SHP77 (cell line): ENCODE results near the gene ARL8B.
"Not testable (repeated sequence)": the region's sequence is repeated elsewhere in the genome, so short reads cannot be mapped to it uniquely, and the experiment has no call there.

Experiments used
- DNase-seq, 2 experiments: peaks; one replicate each; lab custom pipeline; 2025; lab: John Stamatoyannopoulos, UW

The ARL8B gene

DNA sequence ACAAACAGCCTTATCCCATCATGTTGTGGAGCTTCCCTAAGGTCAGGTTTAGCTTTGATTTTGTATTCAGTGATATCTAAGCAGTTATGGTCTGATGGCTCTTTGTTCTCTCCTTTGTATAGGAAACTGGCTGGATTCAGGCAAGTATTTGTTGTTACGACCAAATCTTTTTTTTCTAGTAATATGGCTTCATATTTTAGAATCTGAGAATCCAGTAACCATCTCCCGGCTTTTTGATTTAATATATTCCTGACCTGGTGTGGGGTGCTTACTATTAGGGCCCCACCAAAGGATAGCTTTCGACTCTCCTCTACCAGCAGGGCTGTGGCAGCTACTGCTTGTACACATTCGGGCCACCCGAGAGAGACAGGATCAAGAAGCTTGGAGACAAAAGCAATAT lies 23.0 kb downstream of the ARL8B start:
- DNase-seq = no peak

DNA sequence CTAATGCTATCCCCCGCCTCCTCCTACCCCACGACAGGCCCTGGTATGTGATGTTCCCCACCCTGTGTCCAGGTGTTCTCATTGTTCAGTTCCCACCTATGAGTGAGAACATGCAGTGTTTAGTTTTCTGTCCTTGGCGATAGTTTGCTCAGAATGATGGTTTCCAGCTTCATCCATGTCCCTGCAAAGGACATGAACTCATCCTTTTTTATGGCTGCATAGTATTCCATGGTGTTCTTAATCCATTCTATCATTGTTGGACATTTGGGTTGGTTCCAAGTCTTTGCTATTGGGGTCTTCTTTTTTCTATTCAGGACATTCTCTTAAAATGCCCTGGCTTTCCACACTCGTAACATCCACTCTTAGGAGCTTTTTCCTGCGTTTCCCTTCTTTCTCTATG lies 25.1 kb downstream of the ARL8B start:
- DNase-seq = not testable (repeated sequence)

DNA sequence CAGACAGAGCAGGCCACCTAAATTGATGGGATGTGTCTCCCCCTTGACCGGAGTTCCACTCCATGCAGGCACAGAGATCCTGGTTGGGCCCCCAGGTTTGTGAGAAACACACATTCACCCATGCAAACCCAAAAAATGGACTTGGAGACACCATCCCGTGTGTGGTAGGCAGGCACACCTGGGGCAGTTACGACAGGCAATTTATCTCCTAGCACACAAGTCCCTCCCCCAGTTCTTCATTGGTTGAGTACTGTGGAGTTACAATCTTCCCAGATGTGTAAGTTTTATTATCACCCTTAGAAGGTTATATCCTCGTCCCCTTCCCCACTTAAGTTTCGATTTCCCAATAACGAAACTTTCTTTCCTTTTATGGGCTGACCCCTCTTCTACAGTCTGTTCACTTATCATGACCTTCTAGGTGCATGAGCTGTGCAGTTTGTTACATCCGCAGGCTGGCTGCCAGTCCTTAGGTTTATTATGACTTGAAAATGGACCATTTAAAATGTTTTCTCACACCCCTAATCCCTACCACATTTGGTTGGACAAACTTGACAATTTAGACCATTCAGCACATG lies 27.3 kb downstream of the ARL8B start:
- no peak for DNase-seq

DNA sequence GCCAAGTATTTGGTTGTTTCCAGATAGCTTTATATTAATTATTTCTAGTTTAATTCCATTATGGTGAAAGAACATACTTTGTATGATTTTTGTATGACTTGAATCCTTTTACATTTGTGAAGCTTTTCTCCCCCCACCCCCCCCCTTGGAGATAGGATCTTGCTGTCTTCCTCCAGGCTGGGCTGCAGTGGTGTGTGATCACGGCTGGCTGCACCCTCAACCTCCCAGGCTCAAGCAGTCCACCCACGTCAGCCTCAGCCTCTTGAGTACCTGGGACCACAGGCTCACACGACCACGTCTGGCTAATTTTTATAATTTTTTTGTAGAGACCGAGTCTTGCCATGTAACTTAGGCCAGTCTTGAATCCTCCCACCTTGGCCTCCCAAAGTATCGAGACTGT lies 29.5 kb downstream of the ARL8B start:
- DNase-seq = no peak

DNA sequence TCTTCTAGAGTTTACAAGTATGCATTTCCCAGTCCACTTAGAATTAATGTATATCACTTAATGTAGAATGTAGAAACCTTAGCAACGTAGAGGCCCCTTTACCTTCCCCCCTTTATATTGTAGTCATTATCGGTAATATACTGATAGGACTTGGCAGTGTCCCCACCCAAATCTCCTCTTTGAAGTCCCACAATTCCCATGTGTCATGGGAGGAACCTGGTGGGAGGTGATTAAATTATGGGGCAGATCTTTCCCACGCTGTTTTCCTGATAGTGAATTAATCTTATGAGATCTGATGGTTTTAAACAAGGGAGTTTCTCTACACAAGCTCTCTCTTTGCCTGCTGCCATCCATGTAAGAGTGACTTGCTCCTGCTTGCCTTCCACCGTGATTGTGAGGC lies 31.0 kb downstream of the ARL8B start:
- no peak for DNase-seq

DNA sequence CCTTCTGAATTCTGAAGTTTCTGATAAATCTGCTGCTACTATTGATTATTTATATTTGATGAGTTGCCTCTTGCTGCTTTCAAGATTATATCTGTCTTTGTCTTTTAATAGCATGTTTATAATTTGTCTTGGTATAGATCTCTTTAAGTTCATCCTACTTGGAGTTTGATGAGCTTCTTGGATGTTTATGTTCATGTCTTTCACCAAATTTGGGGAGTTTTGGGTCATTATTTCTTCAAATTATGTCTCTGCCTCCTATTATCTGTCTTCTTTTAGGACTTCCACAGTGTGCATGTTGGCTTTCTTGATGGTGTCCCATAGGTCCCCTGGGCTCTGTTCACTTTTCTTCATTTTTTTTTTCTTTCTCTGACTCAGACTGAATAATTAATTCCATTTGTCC lies 33.1 kb downstream of the ARL8B start:
- no peak for DNase-seq

DNA sequence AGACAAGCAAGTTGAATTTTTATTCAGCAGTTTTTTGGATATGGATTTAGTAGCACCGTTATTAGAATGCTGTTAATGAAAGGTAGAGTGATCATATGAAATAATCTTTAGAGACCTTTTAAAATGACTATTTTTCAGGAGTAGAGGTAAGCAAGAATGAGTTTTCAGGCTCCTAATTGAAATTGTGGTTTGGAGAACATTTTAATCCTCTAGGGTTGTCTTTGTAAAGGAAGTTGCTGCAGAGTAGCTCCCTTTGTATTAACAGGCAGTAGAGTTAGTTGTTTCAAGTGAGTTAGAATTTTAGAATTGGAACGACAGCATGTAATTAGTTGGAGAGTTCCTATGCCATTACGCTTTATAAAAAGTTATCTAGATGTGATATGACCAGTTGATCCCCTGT lies 38.2 kb downstream of the ARL8B start:
- DNase-seq = no peak

DNA sequence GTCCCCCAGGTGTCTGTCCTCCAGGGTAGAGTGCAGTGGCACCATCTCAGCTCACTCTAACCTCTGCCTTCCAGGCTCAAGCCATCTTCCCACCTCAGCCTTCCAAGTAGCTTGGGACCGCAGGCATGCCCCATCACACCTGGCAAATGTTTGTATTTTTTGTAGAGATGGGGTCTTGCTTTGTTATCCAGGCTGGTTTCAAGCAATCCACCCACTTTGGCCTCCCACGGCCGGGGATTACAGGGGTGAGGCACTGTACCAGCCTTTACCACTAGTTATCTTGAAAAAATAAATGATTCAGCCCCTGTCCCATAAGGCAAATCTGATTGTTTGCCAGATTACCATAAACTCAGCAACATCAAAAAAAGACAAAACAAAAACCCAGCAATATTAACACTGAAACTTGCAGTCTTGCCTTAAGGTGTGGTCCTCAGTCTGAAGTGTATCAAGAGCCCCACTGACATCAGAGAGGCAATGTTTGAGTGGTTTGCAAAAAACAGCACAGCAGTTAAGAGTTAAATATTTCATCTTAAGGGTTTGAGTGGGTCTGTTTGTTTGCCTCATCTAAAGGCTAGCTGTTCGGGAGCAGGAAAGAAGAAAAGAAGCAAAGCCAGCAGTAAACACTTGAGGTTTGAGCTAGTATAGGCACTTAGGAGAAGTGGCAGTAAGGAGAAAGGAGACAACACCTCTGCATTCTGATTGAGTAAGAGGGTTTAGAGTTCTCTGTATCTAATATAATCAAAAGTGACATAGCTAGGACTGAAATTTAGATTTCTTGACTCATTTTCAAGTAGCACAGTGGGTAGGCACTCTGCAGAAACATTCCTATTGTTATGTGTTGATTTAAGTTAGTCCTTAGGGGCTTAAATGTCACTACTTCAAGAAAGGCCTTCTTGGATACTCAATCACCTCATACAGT lies 39.1 kb downstream of the ARL8B start:
- no peak for DNase-seq

DNA sequence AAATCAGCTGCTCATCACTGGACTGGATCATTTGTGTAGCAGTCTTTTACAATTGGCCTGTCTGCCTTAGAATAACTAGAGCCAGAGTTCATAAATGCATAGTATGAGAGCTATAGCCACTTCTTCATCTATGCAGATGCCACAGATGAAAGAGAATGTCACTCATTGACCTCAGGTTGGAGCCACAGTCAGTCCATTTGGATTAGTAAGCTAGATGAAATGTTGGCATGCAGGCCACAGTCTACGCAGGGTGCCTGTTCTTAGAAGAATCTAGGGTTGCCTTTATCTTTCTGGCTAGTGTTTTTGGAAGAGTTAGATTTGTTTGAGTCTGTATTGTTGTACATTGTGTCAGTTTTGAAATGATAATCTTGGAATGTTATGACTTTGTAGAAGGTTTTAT lies 40.0 kb downstream of the ARL8B start:
- DNase-seq = no peak

DNA sequence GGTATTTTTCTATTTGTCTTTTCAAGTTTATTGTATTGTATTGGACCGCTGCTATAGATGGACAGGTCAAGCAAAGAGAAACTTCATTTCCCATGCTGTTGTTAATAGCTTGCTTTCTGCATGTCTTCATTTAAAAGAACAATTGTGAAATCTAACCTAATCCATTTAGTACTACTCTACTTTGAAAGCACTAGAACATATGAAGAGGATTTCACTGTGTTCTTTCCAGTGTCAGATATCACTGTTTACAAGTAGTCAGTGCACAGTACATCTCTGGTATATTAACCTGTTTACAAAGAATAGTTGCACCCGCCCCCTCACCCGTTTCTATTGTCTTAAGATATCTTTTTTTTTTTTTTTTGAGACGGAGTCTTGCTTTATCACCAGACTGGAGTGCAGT lies 43.6 kb downstream of the ARL8B start:
- DNase-seq = no peak

DNA sequence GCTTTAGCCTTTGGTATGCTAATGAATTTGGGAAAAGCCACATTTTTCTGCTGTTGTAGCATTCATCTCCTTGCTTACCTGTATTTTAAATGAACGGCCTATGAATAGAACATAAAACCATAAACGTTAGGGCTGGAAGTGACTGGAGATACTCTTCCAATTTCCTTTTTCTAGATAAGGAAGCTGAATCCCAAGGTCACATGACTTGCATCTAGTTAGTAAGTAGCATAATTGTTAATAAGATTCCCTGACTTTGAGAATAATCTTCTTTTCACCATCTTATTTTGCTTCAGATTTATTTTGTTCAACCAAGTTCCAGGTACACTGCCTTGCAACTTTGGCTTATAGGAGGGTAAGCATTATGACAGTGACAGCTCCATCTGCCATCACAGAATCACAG lies 44.8 kb downstream of the ARL8B start:
- DNase-seq = no peak

DNA sequence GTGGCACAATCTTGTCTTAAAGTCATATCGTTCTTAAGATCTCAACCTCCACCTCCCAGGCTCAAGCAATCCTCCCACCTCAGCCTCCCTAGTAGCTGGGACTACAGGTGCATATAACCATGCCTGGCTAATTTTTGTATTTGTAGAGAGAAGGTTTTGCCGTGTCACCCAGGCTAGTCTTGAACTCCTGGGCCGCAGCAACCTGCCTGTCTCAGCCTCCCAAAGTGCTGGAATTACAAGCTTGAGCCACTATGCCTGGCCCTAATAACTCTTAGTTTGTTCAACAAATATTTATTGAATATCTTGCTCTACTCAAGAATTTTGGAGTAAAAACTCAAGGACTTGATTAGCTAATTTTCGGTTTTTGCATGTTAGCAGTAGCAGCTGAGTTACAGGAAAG lies 46.0 kb downstream of the ARL8B start:
- DNase-seq = no peak

DNA sequence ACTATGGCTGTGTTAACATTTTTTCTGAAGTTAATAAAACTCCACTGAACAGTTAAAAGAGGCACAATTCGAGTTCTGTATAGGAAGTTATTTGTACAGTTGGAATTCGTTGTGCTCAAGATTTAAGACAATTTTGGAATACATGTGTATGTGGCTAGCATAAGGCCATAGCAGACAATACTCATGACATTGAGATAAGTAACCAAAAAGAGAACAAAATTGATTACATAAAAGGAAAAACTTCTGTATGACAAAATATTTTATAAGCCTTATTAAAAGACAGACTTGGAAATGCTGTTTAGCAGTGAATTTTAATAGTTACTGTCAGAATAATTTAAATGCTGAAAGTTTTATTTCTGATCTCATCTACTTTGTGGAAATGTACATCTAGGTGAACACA lies 47.7 kb downstream of the ARL8B start:
- DNase-seq = no peak

DNA sequence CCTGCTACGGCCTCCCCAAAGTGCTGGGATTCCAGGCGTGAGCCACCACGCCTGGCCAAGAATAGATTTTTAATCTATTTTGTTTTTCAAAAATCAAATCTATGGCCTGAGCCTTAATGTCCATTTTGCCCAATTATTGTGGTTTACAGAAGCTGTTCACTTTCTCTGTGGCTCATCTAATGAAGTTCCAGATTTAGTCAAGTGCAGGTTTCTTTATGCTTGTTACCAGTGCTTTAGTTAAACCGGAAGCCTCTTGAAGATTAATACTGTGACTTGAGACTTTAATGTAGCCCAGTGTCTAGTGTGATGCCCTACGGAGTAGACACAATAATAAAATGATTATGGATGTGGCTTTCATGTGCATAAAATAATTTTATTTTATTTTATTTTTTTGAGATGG lies 48.9 kb downstream of the ARL8B start:
- no peak for DNase-seq

DNA sequence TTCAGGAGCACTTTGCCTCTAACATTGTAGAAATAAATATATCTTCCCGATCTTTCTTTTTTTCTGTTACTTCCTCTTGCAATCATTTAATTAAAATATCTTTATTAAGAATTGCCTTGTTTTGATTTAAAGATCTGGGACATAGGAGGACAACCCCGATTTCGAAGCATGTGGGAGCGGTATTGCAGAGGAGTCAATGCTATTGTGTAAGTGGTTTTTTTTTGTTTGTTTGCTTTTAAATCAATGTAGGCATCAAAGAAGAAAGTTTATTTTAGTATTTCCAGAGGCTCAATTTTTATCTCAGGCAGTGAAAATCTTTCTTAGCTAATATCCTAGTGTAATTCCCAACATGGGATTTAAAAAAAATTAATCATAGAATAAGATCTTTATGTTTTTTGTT lies 49.9 kb downstream of the ARL8B start:
- no peak for DNase-seq

DNA sequence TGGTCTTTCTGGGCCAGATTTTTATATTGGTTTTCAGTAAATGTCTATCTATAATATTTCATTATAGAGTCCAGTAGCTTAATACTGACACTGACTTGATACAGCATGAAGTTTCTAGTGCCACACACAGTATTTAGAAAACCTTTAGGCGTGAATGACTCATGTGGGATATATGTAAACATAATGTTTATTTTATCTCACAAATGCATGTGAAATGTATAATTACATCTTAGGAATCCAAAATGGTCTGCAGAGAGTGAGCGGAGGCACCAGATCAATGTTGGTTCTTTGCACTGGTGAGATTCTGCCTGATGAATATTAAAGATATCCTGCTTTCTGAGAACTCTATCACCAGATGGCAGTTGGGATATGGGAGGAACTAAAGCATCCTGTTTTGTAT lies 56.9 kb downstream of the ARL8B start:
- DNase-seq = not testable (repeated sequence)

DNA sequence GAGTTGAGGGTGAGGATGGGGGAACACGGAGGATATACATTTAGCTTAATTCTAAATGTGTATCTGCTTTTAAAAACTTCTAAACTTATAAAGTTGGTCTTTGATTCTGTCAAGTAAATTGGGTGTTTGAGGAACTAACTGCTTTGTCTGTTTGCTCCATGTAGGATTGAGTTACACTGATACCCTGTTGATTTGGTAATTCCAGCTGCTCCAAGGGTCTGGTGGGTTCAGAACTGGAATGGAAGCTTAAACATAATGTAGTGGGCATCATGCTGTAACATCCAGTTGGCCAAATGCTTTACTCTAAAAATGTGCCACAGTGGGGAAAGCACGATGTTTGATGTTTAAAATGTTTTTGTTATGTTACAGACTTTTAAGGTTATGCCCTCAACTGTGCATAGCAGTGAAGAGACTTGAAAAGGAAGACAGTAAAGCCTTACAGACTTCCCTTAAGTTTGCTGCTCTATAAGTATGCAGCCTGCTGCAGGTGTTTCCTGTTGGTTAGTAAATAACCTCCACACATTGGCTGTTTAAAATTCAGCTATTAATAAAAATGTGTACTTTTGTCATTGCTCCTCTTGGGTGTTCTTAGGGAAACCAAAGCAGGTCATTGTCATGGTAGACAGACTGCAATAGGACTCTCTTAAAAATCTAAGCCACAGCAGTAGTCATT lies 59.5 kb downstream of the ARL8B start:
- no peak for DNase-seq

DNA sequence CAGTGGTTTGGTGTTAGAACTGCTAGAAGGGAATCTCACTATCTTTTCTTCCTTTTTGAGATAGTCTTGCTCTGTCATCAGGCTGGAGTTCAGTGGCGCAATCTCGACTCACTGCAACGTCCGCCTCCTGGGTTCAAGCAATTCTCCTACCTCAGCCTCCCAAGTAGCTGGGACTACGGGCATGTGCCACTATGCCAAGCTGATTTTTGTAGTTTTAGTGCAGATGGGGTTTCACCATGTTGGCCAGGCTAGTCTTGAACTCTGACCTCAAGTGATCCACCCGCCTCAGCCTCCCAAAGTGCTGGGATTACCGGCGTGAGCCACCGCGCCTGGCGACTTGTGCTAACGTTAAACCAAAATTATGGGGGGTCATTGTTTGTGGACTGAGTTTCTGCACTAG lies 61.6 kb downstream of the ARL8B start:
- not testable (repeated sequence) for DNase-seq

DNA sequence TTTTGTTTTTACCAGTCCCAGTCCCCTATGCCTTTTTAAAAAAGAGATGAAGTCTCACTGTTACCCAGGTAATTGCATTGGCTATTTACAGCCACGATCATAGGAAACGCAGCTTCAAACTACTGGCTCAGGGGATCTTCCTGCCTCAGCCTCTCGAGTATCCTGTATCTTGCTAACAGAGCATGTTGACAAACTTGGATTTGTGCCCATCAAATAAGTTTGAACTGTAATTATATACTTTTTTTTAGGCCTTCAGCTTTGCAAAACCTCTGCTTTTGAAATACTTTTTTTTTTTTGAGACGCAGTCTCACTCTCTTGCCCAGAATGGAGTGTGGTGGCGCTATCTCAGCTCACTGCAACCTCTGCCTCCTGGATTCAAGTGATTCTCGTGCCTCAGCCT lies 62.4 kb downstream of the ARL8B start:
- DNase-seq = no peak

DNA sequence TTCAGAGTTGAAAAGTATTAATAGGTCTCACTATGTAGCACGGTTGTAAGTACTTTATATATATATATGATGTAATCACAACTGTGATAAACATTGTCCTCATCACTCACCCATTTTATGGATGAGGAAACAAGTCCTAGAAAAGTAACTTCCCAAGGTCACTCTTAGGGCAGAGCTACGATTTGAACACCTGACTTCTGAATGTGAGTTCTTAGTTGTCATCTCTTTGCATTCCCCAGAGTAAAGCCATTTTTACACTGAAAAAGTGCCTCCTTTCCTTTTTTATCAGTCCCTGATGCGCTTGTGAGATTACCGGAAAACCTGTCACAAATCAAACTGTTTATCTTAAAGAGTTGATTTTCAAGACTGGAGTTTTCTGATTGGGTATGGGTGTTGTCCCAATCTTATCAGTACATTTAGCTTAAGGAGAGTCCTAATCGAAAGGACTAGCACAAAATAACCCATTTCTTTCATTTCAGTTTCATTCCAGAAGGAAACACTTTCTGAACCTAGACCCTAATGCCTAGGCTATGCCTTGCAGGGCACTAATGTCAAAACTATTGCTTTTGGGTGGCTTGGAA lies 63.1 kb downstream of the ARL8B start:
- no peak for DNase-seq

DNA sequence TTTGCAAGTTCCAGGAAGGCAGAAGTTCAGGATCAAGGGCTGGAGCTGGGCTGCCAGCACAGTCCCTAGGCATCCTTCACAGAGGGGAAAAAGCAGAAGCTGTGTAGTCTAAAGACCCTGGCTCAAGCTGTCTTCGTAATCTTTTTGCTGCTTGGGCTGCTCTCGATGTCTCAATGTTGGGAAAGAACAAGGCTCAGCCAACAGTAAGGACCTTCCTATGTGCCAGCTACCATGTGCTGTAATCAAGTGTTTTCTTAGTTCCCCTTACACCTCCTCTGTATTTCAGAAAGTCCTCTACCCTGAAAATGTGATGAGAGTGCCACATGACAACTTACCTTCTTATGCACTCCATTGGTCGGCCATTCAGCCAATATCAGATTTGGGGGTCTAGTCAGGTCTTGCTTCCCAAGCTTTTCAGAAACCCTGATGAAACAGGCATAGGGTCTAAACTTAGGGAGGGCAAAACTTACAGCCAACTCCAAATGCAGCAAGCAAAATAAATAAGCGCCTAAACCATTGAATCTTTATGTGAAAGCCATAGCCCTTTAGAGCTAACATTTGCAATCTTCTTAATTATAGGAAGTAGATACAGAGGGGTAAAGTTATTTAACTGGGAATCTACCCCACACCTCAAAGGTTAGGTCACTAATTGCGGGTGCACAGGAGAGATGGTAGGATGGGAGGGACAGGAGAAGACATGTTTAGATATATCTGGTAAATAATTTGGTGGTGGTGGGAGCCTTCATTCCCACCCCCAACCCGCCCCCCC lies 64.2 kb downstream of the ARL8B start:
- DNase-seq = no peak

DNA sequence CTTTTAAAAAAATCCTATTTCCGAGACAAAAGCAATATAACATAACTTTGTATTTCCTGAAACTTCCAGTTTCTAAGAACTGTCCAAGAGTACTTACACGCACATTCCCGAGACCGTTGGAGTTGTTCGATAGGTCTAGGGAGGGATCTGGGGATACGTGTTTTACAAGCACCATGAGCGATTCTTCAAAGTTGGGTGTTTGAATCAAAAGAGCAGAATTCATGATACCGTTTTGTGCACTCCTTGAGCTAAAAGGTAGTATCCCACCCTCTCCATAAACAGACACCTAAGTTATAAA lies 64.7 kb downstream of the ARL8B start:
- DNase-seq = no peak
